COLO668 (cell line): ENCODE data around the gene TMEM150B.

Source experiments
- DNase-seq: peaks from one replicate; lab custom pipeline; 2025; ENCODE audit not compliant: unreplicated experiment; lab: John Stamatoyannopoulos, UW

The TMEM150B gene

GRCh38 chr19:55325172-55325571 lies at the start of gene TMEM150B:
TSS of gene TMEM150B (minus strand) at chr19:55325341. CDS start at chr19:55321036, 4,305 bp downstream.
- DNase-seq, result no peak

GRCh38 chr19:55373993-55374757 lies 49.0 kb upstream of the TMEM150B start:
- peak; percentile 12 for DNase-seq

- no peak for DNase-seq
These were observed 48.3 kb upstream of the TMEM150B start for GRCh38 chr19:55373306-55373992.

- no peak for DNase-seq
These were observed 47.4 kb upstream of the TMEM150B start for GRCh38 chr19:55372316-55373081.

DNA sequence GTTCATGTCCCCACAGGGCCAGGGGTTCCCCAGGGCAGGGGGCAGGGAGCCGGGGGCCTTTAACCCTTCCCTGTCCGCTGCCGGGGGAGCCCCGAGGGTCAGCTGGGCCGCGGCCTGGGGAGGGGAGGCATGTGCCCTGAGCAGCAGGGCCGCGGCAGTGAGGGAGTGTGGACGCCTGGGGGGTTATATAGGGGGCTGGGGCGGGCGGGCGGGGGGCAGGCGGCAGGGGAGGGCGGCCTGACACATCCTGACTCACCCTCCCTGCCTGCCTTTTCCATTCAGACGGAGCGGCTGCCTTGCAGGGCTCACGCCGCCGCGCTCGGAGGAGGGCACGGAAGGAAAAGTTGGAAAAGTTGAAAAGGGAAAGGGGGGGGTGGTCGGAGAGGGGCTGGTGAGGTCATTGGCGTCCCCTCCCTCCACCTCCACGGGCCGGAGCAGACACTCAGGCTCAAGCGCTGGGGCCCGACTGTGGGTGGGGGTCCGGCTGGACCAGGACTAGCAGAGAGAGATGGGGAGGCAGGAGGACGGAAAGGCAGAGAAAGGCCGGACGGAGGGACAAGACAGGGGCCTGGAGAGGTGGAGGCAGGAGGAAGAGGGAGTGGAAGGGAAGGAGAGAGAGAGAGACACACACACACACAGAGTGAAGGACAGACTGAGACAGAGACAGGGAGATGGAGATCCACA lies 45.3 kb upstream of the TMEM150B start, which contains the start of gene IL11:
IL11 (minus strand) TSS at position 159 of the 684 bp plus-strand sequence; CDS start at position 6, 153 bp downstream.
- DNase-seq, result no peak

- peak; percentile 11 for DNase-seq
These were observed 44.6 kb upstream of the TMEM150B start for GRCh38 chr19:55369653-55370304.

DNA sequence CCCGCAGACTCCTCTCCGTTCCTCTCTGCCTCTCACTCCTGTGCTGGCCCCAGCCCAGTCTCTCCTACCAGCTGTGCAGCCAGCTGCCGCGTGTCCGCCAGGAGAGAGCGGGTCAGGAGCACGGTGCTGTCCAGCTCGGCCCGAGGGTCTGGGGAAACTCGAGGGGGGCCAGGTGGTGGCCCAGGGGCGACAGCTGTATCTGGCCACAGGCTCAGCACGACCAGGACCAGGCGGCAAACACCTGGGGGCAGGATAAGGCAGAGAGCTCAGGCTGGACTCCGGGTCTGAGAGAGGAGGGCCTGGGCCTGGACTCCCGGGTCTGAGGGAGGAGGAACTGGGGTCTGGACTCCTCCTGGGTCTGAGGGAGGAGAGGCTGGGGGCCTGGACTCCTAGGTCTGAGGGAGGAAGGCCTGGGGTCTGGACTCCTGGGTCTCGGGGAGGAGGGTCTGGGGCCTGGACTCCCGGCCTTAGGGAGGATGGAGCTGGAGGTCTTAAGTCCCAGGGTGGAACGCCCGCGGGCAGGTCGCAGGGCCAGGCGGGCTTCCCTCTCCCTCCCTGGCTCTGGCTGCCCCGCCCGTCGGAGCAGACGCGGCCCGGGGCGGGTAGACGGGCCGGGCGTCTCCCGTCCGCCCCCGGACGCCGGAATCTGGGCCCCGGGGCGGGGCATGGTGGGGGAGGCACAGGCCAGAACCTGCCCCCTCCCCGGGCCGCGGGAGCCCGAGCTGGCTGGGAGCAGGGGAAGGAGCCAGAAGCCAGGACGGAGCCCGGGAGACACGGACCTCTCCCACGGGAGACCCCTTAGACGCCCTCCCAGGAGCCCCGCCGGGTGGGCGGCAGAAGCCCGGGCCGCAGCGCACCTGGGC lies 43.8 kb upstream of the TMEM150B start:
- DNase-seq, result peak; percentile 10

DNA sequence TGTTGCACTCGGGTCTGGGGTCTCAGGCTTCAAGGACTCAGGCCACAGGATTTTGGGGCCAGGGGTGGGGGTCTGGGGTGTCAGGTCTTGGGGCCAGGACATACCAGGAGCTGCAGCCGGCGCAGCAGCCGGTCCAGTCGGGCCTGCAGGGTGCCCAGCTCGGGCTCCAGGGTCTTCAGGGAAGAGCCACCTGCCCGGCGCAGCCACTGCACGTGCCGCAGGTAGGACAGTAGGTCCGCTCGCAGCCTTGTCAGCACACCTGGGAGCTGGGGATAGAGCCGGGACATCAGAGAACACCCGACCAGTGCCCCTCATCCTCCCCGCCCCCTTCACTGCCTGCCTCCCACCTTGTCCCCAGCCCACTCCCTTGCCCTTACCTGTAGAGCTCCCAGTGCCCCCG lies 43.0 kb upstream of the TMEM150B start:
- DNase-seq, result no peak

DNA sequence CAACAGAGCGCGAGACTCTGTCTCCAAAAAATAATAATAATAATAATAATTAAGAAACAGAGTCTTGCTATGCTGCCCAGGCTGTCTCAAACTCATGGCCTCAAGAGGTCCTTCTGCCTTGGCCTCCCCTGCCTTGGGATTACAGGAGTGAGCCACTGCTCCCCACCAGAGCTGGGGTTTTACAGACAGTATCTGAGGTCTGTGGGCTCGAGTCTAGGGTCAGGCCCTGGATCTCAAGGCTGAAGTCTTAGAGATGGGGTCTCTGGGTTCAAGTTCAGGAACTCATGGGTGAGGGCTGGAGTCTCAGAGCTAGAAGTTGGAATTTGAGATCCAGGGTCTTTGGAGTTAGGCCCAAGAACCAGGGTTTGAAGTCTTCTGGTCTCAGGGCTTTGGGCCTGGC lies 41.6 kb upstream of the TMEM150B start:
- no peak for DNase-seq

- no peak for DNase-seq
These were observed 40.8 kb upstream of the TMEM150B start for GRCh38 chr19:55365964-55366363.

DNA sequence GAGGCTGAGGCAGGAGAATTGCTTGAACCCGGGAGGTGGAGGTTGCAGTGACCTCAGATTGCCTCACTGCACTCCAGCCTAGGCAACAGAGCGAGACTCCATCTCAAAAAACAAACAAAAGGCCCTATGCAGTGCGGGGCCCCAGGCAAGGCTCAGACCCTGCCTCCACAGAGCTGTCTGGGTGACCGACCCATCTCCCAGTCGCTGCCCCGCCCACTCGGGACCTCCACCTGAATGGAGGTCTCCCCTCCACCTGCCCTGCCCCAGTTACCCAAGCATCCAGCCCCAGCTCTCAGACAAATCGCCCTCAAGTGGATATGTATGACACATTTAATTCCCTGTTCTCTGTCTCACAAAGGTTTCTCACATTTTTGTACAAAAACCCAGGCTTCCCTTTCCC lies 40.1 kb upstream of the TMEM150B start:
- DNase-seq, result no peak

GRCh38 chr19:55362990-55363716 lies 38.0 kb upstream of the TMEM150B start, which contains the start of gene GARIN5B:
TSS of gene GARIN5B (minus strand) at chr19:55363260. CDS start at chr19:55363066, 194 bp downstream.
- DNase-seq, result no peak

DNA sequence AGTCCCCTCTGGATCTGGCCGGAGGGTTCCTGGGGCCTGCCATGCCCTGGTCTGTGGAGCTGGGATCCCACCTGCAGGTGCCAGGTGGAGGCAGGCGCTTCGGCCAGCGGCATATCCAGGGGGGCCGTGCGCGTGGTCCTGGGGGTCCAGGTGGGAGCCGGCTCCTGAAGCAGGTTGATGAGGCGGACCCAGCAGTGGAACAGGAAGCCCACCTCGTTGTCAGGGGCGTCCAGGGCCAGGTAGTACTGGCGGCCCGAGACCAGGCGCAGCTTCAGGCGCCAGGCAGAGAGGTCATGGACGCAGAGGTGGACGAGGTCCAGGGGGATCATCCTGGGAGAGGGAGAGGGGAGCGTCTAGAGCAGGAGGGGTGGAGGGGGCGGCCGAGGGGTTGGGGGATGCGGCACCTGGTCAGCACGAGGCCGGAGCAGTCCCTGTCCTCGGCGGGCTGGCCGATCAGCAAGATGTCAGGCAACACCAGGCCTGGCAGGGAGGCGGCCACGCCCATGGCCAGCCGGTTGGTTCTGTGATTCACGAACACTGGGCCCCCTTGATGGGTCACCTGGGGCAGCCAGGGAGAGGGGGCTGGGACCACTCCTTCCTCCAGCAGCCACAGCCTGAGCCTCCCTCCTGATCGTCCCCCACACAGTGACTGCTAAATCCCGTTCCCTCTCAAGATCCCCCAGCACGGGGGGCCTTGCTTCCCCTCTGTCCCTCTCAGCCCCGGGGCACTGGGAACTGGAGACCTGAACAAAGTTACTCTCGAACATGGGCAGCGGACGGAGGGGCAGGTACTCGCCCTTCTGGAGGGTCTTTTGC lies 37.2 kb upstream of the TMEM150B start:
- DNase-seq, result no peak

GRCh38 chr19:55360902-55361301 lies 35.8 kb upstream of the TMEM150B start:
- no peak for DNase-seq

DNA sequence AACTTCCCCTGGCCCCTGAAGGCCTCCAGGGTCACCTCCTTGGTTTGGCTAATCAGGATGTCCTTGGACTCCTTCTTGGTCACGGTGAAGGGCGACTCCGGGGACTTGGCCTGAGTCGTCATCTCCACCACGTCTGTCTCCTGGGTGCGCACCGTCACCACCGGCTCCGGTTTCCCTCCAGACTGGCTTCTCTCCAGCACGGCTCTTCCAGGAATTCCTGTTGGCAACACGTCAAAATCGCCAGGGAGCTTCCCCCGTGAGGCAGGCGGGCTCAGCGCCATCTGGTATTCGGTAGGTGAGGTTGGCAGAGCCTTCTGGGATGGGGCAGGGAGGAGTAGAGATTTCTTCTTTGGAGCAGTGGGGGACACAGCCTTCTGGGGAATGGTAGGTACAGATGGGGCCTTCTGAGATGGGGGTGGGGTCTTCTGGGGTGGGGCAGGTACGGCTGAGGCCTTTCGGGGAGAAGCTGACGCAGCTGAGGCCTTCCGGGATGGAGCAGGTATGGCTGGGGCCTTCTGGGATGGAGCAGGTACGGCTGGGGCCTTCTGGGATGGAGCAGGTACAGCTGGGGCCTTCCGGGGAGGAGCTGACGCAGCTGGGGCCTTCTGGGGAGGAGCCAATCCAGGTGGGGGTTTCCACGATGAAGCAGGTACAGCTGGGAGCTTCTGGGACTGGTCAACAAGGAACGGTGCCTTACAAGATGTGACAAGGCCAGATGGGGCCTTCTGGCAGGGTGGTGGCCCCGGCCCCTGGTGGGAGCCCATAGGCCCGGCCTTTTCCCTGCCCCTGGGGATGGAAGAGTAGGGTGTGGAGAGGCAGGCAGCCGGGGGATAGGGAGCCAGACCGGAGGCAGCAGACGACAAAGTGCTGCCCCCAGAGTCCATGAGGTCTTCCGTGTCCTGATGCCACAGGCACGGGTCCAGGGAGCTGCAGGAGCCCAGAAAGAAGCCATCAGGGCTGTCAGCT lies 34.1 kb upstream of the TMEM150B start:
- DNase-seq, result peak; percentile 14

GRCh38 chr19:55358493-55358892 lies 33.4 kb upstream of the TMEM150B start:
- no peak for DNase-seq
